HepG2 (cell line): ENCODE measurements around the gene MFSD12. TPM values are rescaled to one million over a fixed set of nuclear protein-coding genes. Genes with fewer than 3 reads are reported as not detected.

ENCODE experiments used
- DNMT1 ChIP-seq: sonication (generic); formaldehyde crosslinking; IDR thresholded peaks from 2 replicates; pipeline ENCODE4 v1.5.1; 2020; ENCODE audit warnings: mild to moderate bottlenecking, missing genetic modification reagents
- HDAC2 ChIP-seq: sonication (generic); formaldehyde crosslinking; IDR thresholded peaks from 2 replicates; pipeline ENCODE4 v1.4.0; 2020; ENCODE audit warnings: missing genetic modification reagents
- HNF1B ChIP-seq: sonication (generic); formaldehyde crosslinking; IDR thresholded peaks from 2 replicates; pipeline ENCODE4 v1.5.1; 2020; ENCODE audit warnings: mild to moderate bottlenecking, moderate library complexity, missing genetic modification reagents
- HNF4A ChIP-seq: sonication (generic); formaldehyde crosslinking; IDR thresholded peaks from 2 replicates; pipeline ENCODE4 v1.4.0; 2020; ENCODE audit warnings: missing genetic modification reagents
- POLR2AphosphoS5 ChIP-seq: IDR thresholded peaks from 2 replicates; pipeline ENCODE4 v1.6.1; 2012; ENCODE audit warnings: low read depth, low read length
- ZBTB38 ChIP-seq: sonication (generic); formaldehyde crosslinking; IDR thresholded peaks from 2 replicates; pipeline ENCODE4 v1.5.1; 2020; ENCODE audit warnings: mild to moderate bottlenecking, missing genetic modification reagents
- ZMYM3 ChIP-seq: sonication (generic); formaldehyde crosslinking; IDR thresholded peaks from 2 replicates; pipeline ENCODE4 v1.5.1; 2020; ENCODE audit warnings: mild to moderate bottlenecking, missing genetic modification reagents
- ZNF224 ChIP-seq: sonication (generic); formaldehyde crosslinking; IDR thresholded peaks from 2 replicates; pipeline ENCODE4 v1.5.0; 2020; ENCODE audit warnings: mild to moderate bottlenecking, missing genetic modification reagents
- ZNF367 ChIP-seq: sonication (generic); formaldehyde crosslinking; IDR thresholded peaks from 2 replicates; pipeline ENCODE4 v1.4.0; 2020; ENCODE audit warnings: missing genetic modification reagents, borderline replicate concordance
- ZNF629 ChIP-seq: sonication (generic); formaldehyde crosslinking; conservative IDR thresholded peaks from 2 replicates; pipeline ENCODE4 v1.5.0; 2020; ENCODE audit warnings: missing genetic modification reagents
- ZSCAN25 ChIP-seq: sonication (generic); formaldehyde crosslinking; IDR thresholded peaks from 2 replicates; pipeline ENCODE4 v1.8.0; 2022; ENCODE audit warnings: mild to moderate bottlenecking, missing genetic modification reagents
- ZZZ3 ChIP-seq: sonication (generic); formaldehyde crosslinking; IDR thresholded peaks from 2 replicates; pipeline ENCODE4 v1.4.0; 2020; ENCODE audit warnings: missing genetic modification reagents, mild to moderate bottlenecking, borderline replicate concordance
- polyA plus RNA-seq, 8 experiments: library from polyadenylated mRNA; depleted of rRNA in 3 of 8; stranded (reverse) in 7 of 8; unstranded in 1 of 8; fragments of >200 nt; fragmentation: Illumina TruSeq in 4 of 8; extraction: Trizol in 4 of 8; gene quantifications; 2 replicates each; pipeline versions ENCODE4 v1.2.1 to v1.2.3, GENCODE V29; 2011 to 2016; ENCODE audit warnings: low read depth in 4 of 8, missing spikeins in 1 of 8, mixed read lengths in 1 of 8; ENCODE audit not compliant: insufficient read depth in 1 of 8
- total RNA-seq, 5 experiments: library from RNA; depleted of rRNA; stranded (reverse); fragments of >200 nt; fragmentation: Illumina TruSeq; extraction: Trizol; gene quantifications; 2 replicates each; pipeline ENCODE4 v1.2.3, GENCODE V29; 2016; ENCODE audit warnings: low read depth in 1 of 5

The MFSD12 gene
- total and polyA plus RNA-seq, 2 of the 13 experiments (the other 11 are each of a cell fraction or from before 2014, with no cell fraction given): 27.2 to 29.1 TPM

- TF ChIP-seq ZMYM3 (CRISPR knock-in tag): 0 out of 2 replicates have a peak, but pooled peaks have one; percentile 16
- no peak for TF ChIP-seq ZBTB38 (CRISPR knock-in tag)
- no peak for TF ChIP-seq ZZZ3
- TF ChIP-seq POLR2AphosphoS5: no peak
- no peak for TF ChIP-seq DNMT1
- TF ChIP-seq HNF4A (CRISPR knock-in tag): peak; percentile 60
- TF ChIP-seq HNF1B (CRISPR knock-in tag): no peak
- TF ChIP-seq ZSCAN25 (CRISPR knock-in tag): peak; percentile 54; the same call in 1 of the 2 replicates
- TF ChIP-seq HDAC2 (CRISPR knock-in tag): peak; percentile 5; the same call in 1 of the 2 replicates
- 0 out of 2 replicates have a peak, but pooled peaks have one; percentile 33 for TF ChIP-seq ZNF629
- TF ChIP-seq ZNF367 (CRISPR knock-in tag): no peak
- TF ChIP-seq ZNF224 (CRISPR knock-in tag): no peak
Measured at GRCh38 chr19:3604227-3604986, 47.0 kb upstream of the MFSD12 start (continued).
